Gastroesophageal sphincter (tissue), 4 donors: ENCODE measurements around the gene ZFHX2. TPM values are rescaled to one million over a fixed set of nuclear protein-coding genes. Genes with fewer than 3 reads are reported as not detected.
"Not testable (repeated sequence)": the region's sequence is repeated elsewhere in the genome, so short reads cannot be mapped to it uniquely, and the experiment has no call there.

ENCODE experiments used
- ATAC-seq: fragments of 150-250 bp; one replicate; pipeline ENCODE4 v1.9.1; 2016; ENCODE audit warnings: mild to moderate bottlenecking, moderate library complexity
- H3K27ac ChIP-seq, 4 donors: fragments of 200-600 bp; sonication (generic) in 3 of 4; 1 replicate in 3 of 4; 2 replicates in 1 of 4; pipeline ENCODE4 v1.5.1; 2016 to 2019
- H3K27me3 ChIP-seq: fragments of 200-600 bp; sonication (generic); one replicate; pipeline ENCODE4 v1.5.1; 2019
- H3K36me3 ChIP-seq, 2 donors: fragments of 200-600 bp; sonication (generic); one replicate each; pipeline ENCODE4 v1.5.1; 2019; ENCODE audit warnings: control low read depth in 1 of 2
- H3K4me1 ChIP-seq, 3 donors: fragments of 200-600 bp; sonication (generic); 1 replicate in 2 of 3; 2 replicates in 1 of 3; pipeline ENCODE4 v1.5.1; 2016 to 2019; ENCODE audit warnings: control low read depth in 2 of 3
- H3K4me3 ChIP-seq, 2 donors: fragments of 200-600 bp; sonication (generic); one replicate each; pipeline ENCODE4 v1.5.1; 2019; ENCODE audit warnings: mild to moderate bottlenecking in 1 of 2, moderate library complexity in 1 of 2
- H3K9me3 ChIP-seq, 3 donors: fragments of 200-600 bp; sonication (generic); one replicate each; pipeline ENCODE4 v1.5.1; 2017 to 2019; ENCODE audit warnings: control low read depth in 2 of 3
- EP300 ChIP-seq: sonication (generic); formaldehyde crosslinking; IDR thresholded peaks from one replicate; pipeline ENCODE4 v1.6.1; 2017; ENCODE audit warnings: antibody characterized with exemption, mild to moderate bottlenecking
- POLR2A ChIP-seq, 2 donors: fragments of 450-650 bp; IDR thresholded peaks; one replicate each; pipeline ENCODE4 v1.6.1; 2017; ENCODE audit warnings: antibody characterized with exemption in 2 of 2, mild to moderate bottlenecking in 2 of 2, moderate library complexity in 1 of 2
- POLR2AphosphoS5 ChIP-seq: sonication (generic); formaldehyde crosslinking; IDR thresholded peaks from one replicate; pipeline ENCODE4 v1.6.1; 2017; ENCODE audit warnings: antibody characterized with exemption
- WGBS, 2 donors: methylation state at CpG; one replicate each; pipeline ENCODE4 v1.1.5; 2018; ENCODE audit warnings: low coverage in 1 of 2; 5-methylcytosine and 5-hydroxymethylcytosine counted together
- total RNA-seq, 4 donors: library from RNA; depleted of rRNA; stranded (reverse); fragments of >200 nt; gene quantifications; one replicate each; pipeline ENCODE4 v1.1.0, GENCODE V29; 2016
- TF ChIP-seq, protein P1 (sequence below), 4 experiments: fragments of 200-600 bp in 2 of 4; fragments of 450-650 bp in 2 of 4; sonication (generic) in 1 of 4; IDR thresholded peaks; one replicate each; pipeline ENCODE4 v1.5.1; 2017 to 2019; ENCODE audit warnings: antibody characterized with exemption in 4 of 4, mild to moderate bottlenecking in 2 of 4, moderate library complexity in 2 of 4

Gene ZFHX2
- total RNA-seq, 4 donors from 2014 or later: 0.13 to 2.5 (median 1.2) TPM

DNA sequence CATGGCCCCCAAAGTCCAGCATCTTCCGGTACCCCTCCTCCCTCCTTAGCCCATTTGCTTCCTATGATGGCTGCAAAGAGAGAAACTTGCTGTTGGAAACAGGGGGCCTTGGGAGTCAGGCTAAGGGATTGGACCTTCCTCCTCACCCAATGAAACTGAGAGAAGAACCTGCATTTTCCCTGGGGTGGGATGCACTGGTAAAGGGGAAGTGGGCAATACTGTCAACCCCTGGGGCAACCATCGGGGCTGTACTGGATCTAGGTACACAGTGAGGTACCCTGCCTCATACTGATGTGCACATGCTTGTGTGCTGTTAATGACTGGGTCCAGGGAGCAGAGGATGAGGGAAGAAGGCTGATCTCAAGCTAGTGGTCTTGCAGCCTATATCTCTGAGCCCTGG, 38.0 kb upstream of the ZFHX2 start:
- Histone ChIP-seq H3K27me3 (peaks cover 27% of the 10 kb centered on the region), H3K9me3 (no peaks in the 10 kb centered on the region), H3K4me3 (no peak overlapping the region), H3K27ac (no peak overlapping the region), H3K36me3 (no peaks in the 10 kb centered on the region), H3K4me1 (peaks cover 0 to 7% (median 0%) of the 10 kb centered on the region in 3 donors)
- WGBS, 2 donors: no CpG with 5 or more reads among the region's 2 CpGs
- no peak for ATAC-seq
- TF ChIP-seq EP300 (no peak), POLR2AphosphoS5 (no peak), POLR2A (IDR thresholded peaks at IDR 0.05) (no peak)
- TF ChIP-seq, protein P1, sequence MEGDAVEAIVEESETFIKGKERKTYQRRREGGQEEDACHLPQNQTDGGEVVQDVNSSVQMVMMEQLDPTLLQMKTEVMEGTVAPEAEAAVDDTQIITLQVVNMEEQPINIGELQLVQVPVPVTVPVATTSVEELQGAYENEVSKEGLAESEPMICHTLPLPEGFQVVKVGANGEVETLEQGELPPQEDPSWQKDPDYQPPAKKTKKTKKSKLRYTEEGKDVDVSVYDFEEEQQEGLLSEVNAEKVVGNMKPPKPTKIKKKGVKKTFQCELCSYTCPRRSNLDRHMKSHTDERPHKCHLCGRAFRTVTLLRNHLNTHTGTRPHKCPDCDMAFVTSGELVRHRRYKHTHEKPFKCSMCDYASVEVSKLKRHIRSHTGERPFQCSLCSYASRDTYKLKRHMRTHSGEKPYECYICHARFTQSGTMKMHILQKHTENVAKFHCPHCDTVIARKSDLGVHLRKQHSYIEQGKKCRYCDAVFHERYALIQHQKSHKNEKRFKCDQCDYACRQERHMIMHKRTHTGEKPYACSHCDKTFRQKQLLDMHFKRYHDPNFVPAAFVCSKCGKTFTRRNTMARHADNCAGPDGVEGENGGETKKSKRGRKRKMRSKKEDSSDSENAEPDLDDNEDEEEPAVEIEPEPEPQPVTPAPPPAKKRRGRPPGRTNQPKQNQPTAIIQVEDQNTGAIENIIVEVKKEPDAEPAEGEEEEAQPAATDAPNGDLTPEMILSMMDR (IDR thresholded peaks at IDR 0.05): no peak

DNA sequence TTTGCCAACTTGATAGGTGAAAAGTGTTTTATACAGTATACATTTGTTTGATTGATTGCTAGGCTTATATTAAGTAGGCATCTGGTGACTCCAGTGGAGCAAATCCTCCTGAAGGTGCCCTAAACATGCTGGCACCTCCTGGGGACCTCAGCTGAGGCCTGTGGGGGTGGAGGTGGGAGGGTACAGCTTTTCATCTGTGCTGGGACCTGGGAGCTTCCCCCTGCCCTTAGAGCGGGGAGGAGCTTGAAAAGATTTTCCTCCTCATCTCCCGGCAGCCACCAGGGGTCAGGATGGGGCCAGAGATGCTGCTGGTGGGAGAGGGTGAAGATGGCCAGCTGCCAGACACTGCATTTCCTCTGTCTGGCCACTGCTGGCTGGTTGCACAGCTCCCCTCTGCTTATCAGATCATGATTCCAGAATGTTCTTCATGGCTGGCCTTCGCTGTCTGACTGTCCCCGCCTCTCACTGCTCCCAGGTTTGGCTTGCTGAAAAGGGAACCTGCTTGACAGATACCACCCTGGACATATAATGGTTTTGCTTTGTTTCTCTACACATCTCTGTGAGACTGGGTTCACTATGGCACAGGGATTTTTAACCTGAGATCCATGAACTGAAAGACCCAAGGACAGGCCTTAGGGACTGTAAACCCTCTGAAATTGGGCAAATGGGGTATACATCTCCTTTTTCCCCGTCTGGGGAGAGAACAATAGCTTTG, 37.5 kb upstream of the ZFHX2 start:
- WGBS, 2 donors: 21 to 50% methylated on average over 1 to 2 of the region's 5 CpGs
- no peak overlapping the region for H3K27ac ChIP-seq
- peak; percentile 67 for ATAC-seq
- H3K9me3 ChIP-seq: no peaks in the 10 kb centered on the region
- H3K4me3 ChIP-seq: no peak overlapping the region
- H3K36me3 ChIP-seq: no peaks in the 10 kb centered on the region
- TF ChIP-seq, protein P1 (IDR thresholded peaks at IDR 0.05): peak in 3 of 4 experiments; percentile 28 to 59 (median 53)
- TF ChIP-seq POLR2AphosphoS5: no peak
- peaks cover 0 to 7% (median 0%) of the 10 kb centered on the region in 3 donors for H3K4me1 ChIP-seq
- peaks cover 27% of the 10 kb centered on the region for H3K27me3 ChIP-seq

DNA sequence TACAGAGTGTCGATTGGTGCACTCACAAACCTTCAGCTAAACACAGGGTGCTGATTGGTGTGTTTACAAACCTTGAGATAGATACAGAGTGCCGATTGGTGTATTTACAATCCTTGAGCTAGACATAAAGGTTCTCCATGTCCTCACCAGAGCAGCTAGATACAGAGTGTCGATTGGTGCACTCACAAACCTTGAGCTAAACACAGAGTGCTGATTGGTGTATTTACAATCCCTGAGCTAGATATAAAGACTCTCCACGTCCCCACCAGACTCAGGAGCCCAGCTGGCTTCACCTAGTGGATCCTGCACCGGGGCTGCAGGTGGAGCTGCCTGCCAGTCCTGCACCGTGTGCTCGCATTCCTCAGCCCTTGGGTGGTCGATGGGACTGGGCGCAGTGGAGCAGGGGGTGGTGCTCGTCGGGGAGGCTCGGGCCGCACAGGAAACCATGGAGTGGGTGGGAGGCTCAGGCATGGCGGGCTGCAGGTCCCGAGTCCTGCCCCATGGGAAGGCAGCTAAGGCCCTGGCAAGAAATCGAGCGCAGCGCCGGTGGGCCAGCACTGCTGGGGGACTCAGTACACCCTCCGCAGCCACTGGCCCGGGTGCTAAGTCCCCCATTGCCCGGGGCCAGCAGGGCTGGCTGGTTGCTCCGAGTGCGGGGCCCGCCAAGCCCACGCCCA, 33.1 kb upstream of the ZFHX2 start:
- H3K36me3 ChIP-seq, H3K4me1 ChIP-seq, ATAC-seq, H3K27ac ChIP-seq, H3K9me3 ChIP-seq, H3K4me3 ChIP-seq: not testable (repeated sequence)
- peaks cover 54% of the 10 kb centered on the region for H3K27me3 ChIP-seq
- WGBS, 2 donors: 83% methylated on average over 2 of the region's 26 CpGs; no CpG with 5 or more reads in 1 of the 2 donors

DNA sequence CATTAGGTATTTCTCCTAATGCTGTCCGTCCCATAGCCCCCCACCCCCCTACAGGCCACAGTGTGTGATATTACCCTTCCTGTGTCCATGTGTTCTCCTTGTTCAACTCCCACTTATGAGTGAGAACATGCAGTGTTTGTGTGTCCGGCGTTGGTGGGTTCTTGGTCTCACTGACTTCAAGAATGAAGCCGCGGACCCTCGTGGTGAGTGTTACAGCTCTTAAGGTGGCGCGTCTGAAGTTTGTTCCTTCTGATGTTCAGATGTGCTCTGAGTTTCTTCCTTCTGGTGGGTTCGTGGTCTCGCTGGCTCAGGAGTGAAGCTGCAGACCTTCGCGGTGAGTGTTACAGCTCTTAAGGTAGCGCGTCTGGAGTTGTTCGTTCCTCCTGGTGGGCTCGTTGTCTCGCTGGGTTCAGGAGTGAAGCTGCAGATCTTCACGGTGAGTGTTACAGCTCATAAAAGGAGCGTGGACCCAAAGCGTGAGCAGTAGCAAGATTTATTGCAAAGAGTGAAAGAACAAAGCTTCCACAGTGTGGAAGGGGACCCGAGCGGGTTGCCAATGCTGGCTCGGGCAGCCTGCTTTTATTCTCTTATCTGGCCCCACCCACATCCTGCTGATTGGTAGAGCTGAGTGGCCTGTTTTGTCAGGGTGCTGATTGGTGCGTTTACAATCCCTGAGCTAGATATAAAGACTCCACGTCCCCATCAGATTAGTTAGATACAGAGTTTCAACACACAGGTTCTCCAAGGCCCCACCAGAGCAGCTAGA, 32.4 kb upstream of the ZFHX2 start:
- H3K36me3 ChIP-seq, H3K4me1 ChIP-seq, H3K27ac ChIP-seq, ATAC-seq, H3K4me3 ChIP-seq, H3K9me3 ChIP-seq: not testable (repeated sequence)
- 66 to 77% methylated on average over 5 to 6 of the region's 25 CpGs for WGBS, 2 donors
- H3K27me3 ChIP-seq: peaks cover 60% of the 10 kb centered on the region

DNA sequence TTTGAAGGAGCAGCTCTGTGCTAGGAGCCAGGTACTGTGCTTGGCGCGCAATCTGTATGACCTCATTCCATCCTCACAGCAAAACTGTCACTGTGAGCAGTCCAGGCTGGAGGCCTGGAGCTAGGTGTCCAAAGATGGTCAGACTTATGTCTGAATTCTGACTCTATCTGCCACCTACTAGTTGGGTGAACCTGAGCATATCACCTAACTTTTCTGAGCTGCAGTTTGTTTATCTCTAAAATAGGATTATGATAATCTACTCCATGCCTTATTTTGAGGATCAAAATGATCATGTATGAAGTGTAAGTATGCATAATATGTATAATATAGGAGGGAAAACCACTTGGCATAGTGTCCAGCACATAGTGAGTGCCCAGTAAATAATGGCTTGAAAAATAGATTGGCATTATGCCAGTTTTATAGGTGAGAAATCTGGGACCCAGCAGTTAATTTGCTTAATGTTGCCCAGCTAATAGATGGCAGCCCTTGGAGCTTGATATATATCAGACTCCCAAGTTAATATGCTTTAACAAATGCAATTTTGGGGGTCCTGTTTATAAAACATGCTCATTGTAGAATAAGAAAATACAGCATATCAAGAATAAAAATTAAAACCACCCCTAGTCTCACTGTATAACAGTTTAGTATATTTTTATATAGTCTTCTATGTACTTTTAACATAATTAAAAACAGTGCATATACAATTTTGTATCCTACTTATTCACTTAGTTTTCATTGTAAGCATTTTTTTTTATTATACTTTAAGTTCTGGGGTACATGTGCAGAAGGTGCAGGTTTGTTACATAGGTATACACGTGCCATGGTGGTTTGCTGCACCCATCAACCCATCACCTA, 31.6 kb upstream of the ZFHX2 start:
- Histone ChIP-seq H3K9me3 (no peaks in the 10 kb centered on the region), H3K27ac (no peak overlapping the region), H3K36me3 (no peaks in the 10 kb centered on the region), H3K4me1 (peaks cover 0 to 12% (median 0%) of the 10 kb centered on the region in 3 donors), H3K4me3 (no peak overlapping the region), H3K27me3 (peaks cover 66% of the 10 kb centered on the region)
- WGBS, 2 donors: 67 to 83% methylated on average over 1 to 3 of the region's 3 CpGs
- TF ChIP-seq, protein P1 (IDR thresholded peaks at IDR 0.05): no peak
- TF ChIP-seq EP300 (no peak), POLR2A (IDR thresholded peaks at IDR 0.05) (no peak), POLR2AphosphoS5 (no peak)
- no peak for ATAC-seq
